GM10248 (cell line): ENCODE results near the gene TEX44.

Experiments used
- CTCF ChIA-PET: fragments of 300-600 bp; sonication (Branson Sonifier 250); formaldehyde crosslinking; extraction: SDS; loops from one replicate; lab custom pipeline; 2021; ENCODE audit warnings: antibody characterized with exemption; lab: Yijun Ruan, JAX
- POLR2A ChIA-PET: fragments of 350-650 bp; sonication (Branson Sonifier 250); formaldehyde crosslinking; extraction: SDS; loops from one replicate; lab custom pipeline; 2020; ENCODE audit warnings: antibody characterized with exemption; lab: Yijun Ruan, JAX
- DNase-seq: peaks from one replicate; pipeline ENCODE4 v3.0.0; 2012; ENCODE audit errors: extremely low spot score
- CTCF ChIP-seq: IDR thresholded peaks from 2 replicates; pipeline ENCODE4 v1.5.1; 2012; ENCODE audit warnings: mild to moderate bottlenecking, low read depth; ENCODE audit errors: extremely low read depth, missing control alignments, control extremely low read depth

The TEX44 gene

GRCh38 chr2:231590614-231591013 lies 2.0 kb upstream of the TEX44 start:
- no peak for TF ChIP-seq CTCF
- ChIA-PET POLR2A (no interaction called here), CTCF (interaction anchor here (0.7 to 5.6 kb wide), 11 partner anchors 8 to 108 kb away, joined by 3 to 40 read pairs (median 4); no protein-coding TSS in a partner anchor)
- no peak for DNase-seq

GRCh38 chr2:231593666-231594065 lies 1.0 kb downstream of the TEX44 start:
- no peak for TF ChIP-seq CTCF
- ChIA-PET POLR2A (interaction anchor here (0.6 to 1.0 kb wide), 2 partner anchors 8 to 12 kb away, joined by 3 to 4 read pairs; no protein-coding TSS in a partner anchor), CTCF (interaction anchor here (0.6 to 2.1 kb wide), 11 partner anchors 8 to 120 kb away, joined by 3 to 12 read pairs (median 4); no protein-coding TSS in a partner anchor)
- DNase-seq: no peak

GRCh38 chr2:231597014-231597611 lies 4.4 kb downstream of the TEX44 start:
- TF ChIP-seq CTCF: no peak
- peak; percentile 63 for DNase-seq
- ChIA-PET POLR2A (interaction anchor here (0.6 kb wide), 1 partner anchor 10 kb away, joined by 3 read pairs; no protein-coding TSS in a partner anchor), CTCF (interaction anchor here (0.7 to 7.7 kb wide), 13 partner anchors 12 to 117 kb away, joined by 3 to 176 read pairs (median 4); no protein-coding TSS in a partner anchor)

GRCh38 chr2:231597627-231598026 lies 5.0 kb downstream of the TEX44 start:
- TF ChIP-seq CTCF: no peak
- ChIA-PET CTCF (interaction anchor here (0.7 to 7.7 kb wide), 11 partner anchors 11 to 117 kb away, joined by 3 to 176 read pairs (median 5); no protein-coding TSS in a partner anchor), POLR2A (no interaction called here)
- no peak for DNase-seq

- TF ChIP-seq CTCF: no peak
- no peak for DNase-seq
- ChIA-PET CTCF (interaction anchor here (0.8 to 7.7 kb wide), 47 partner anchors 7 to 497 kb away, joined by 3 to 176 read pairs (median 4); partner anchors contain the start of genes COPS7B, NMUR1 and TEX44), POLR2A (interaction anchor here (1.0 kb wide), 1 partner anchor 12 kb away, joined by 5 read pairs; no protein-coding TSS in a partner anchor)
Observed at GRCh38 chr2:231600619-231601355, 8.1 kb downstream of the TEX44 start.

GRCh38 chr2:231601356-231602229 lies 8.9 kb downstream of the TEX44 start:
- peak; percentile 81 for DNase-seq

More at GRCh38 chr2:231601356-231602229, 8.9 kb downstream of the TEX44 start:
- peak; percentile 90 for TF ChIP-seq CTCF
- CTCF ChIA-PET: interaction anchor here (0.8 to 7.7 kb wide), 45 partner anchors 8 to 777 kb away, joined by 3 to 176 read pairs (median 4); partner anchors contain the start of genes COPS7B, NMUR1 and TEX44
- POLR2A ChIA-PET: interaction anchor here (0.8 to 1.0 kb wide), 2 partner anchors 8 to 11 kb away, joined by 4 to 5 read pairs; no protein-coding TSS in a partner anchor
